Naive thymus-derived CD4-positive, alpha-beta T cell (primary cell): ENCODE results near the gene ZNF618. TPM values are rescaled to one million over a fixed set of nuclear protein-coding genes. Genes with fewer than 3 reads are reported as not detected.

Experiments used
- ATAC-seq: fragments of 150-1000 bp; cut with Tn5 transposase; 2 replicates; pipeline ENCODE4 v1.10.0; 2021; ENCODE audit warnings: mild to moderate bottlenecking, moderate library complexity
- CTCF ChIA-PET: fragments of 350-600 bp; sonication (Branson Sonifier 250); formaldehyde crosslinking; loops from one replicate; lab custom pipeline; 2021; ENCODE audit warnings: antibody characterized with exemption; lab: Charles Lee
- POLR2A ChIA-PET: fragments of 350-600 bp; sonication (Branson Sonifier 250); formaldehyde crosslinking; loops from one replicate; lab custom pipeline; 2021; ENCODE audit warnings: antibody characterized with exemption, inconsistent platforms; lab: Charles Lee
- DNase-seq, 9 donors: peaks; one replicate each; pipeline versions ENCODE4 v3.0.0 to v3.0.0-alpha.2; 2020 to 2022; ENCODE audit warnings: mixed read lengths in 1 of 9
- H3K27ac ChIP-seq: one replicate; pipeline ENCODE4 v1.7.0; 2013; ENCODE audit warnings: mild to moderate bottlenecking, low read depth, low read length, moderate library complexity
- H3K27me3 ChIP-seq, 2 donors: one replicate each; pipeline ENCODE4 v1.7.0; 2013; ENCODE audit warnings: low read length in 2 of 2, mild to moderate bottlenecking in 2 of 2, moderate library complexity in 2 of 2; ENCODE audit not compliant: control insufficient read depth in 2 of 2, insufficient read depth in 2 of 2
- H3K36me3 ChIP-seq, 3 experiments: 1 replicate in 2 of 3; 2 replicates in 1 of 3; pipeline ENCODE4 v1.7.0; 2013; ENCODE audit warnings: low read length in 3 of 3, mild to moderate bottlenecking in 3 of 3, moderate library complexity in 1 of 3; ENCODE audit not compliant: insufficient read depth in 3 of 3, control insufficient read depth in 2 of 3
- H3K4me1 ChIP-seq, 2 donors: one replicate each; pipeline ENCODE4 v1.7.0; 2013; ENCODE audit warnings: low read length in 2 of 2, mild to moderate bottlenecking in 2 of 2, moderate library complexity in 1 of 2; ENCODE audit not compliant: control insufficient read depth in 2 of 2, insufficient read depth in 2 of 2
- H3K4me3 ChIP-seq: 2 replicates; pipeline ENCODE4 v1.7.0; 2013; ENCODE audit warnings: mild to moderate bottlenecking, low read length
- H3K9me3 ChIP-seq, 3 experiments: 1 replicate in 2 of 3; 2 replicates in 1 of 3; pipeline ENCODE4 v1.7.0; 2013; ENCODE audit warnings: low read length in 3 of 3; ENCODE audit not compliant: control insufficient read depth in 2 of 3
- H3K27ac Mint-ChIP-seq, 9 donors: one replicate each; pipeline ENCODE4 v1.8.0; 2020 to 2022; ENCODE audit warnings: mixed read lengths in 9 of 9, mild to moderate bottlenecking in 8 of 9, moderate library complexity in 5 of 9, inconsistent platforms in 2 of 9
- H3K27me3 Mint-ChIP-seq, 5 donors: one replicate each; pipeline ENCODE4 v1.8.0; 2021 to 2022; ENCODE audit warnings: mixed read lengths in 5 of 5, mild to moderate bottlenecking in 1 of 5
- H3K36me3 Mint-ChIP-seq, 5 donors: one replicate each; pipeline ENCODE4 v1.8.0; 2020 to 2022; ENCODE audit warnings: mixed read lengths in 5 of 5, mild to moderate bottlenecking in 3 of 5, inconsistent platforms in 1 of 5
- H3K4me1 Mint-ChIP-seq, 7 donors: one replicate each; pipeline ENCODE4 v1.8.0; 2020 to 2022; ENCODE audit warnings: mixed read lengths in 7 of 7, mild to moderate bottlenecking in 3 of 7, inconsistent platforms in 1 of 7
- H3K4me3 Mint-ChIP-seq, 10 donors: one replicate each; pipeline ENCODE4 v1.8.0; 2020 to 2022; ENCODE audit warnings: mild to moderate bottlenecking in 10 of 10, mixed read lengths in 10 of 10, moderate library complexity in 6 of 10, inconsistent platforms in 2 of 10
- H3K9me3 Mint-ChIP-seq, 11 donors: one replicate each; pipeline ENCODE4 v1.8.0; 2020 to 2022; ENCODE audit warnings: mixed read lengths in 11 of 11, mild to moderate bottlenecking in 4 of 11, inconsistent platforms in 1 of 11, moderate library complexity in 1 of 11
- intact Hi-C, 2 donors: fragments of 100-400 bp; cut with micrococcal nuclease; formaldehyde crosslinking; loops; one replicate each; pipeline ENCODE4 v1.15.1; 2023
- polyA plus RNA-seq, 2 donors: library from polyadenylated mRNA; unstranded; fragments of 300-500 nt; fragmentation: Illumina TruSeq; gene quantifications; one replicate each; pipeline ENCODE4 v1.2.3, GENCODE V29; 2021
- total RNA-seq, 6 experiments: library from RNA in 5 of 6; stranded (reverse) in 5 of 6; gene quantifications; 1 replicate in 5 of 6; 2 replicates in 1 of 6; pipeline ENCODE4 v1.2.3 and lab custom pipeline; 2021 to 2026

ZNF618 gene
- total and polyA plus RNA-seq, 7 experiments from 2014 or later: 0.17 to 3.3 (median 1.1) TPM

GRCh38 chr9:114058688-114059046, 182.6 kb downstream of the ZNF618 start:
- ATAC-seq (no peak), DNase-seq (no peak)
- Histone ChIP-seq H3K27ac (no peak overlapping the region), H3K4me1 (no peaks in the 10 kb centered on the region), H3K9me3 (no peaks in the 10 kb centered on the region), H3K27me3 (peaks cover 0 to 3% of the 10 kb centered on the region in 2 donors), H3K36me3 (no peaks in the 10 kb centered on the region), H3K4me3 (no peak overlapping the region)
- Mint-ChIP-seq H3K36me3 (no peaks in the 10 kb centered on the region), H3K4me3 (no peak overlapping the region), H3K27ac (no peak overlapping the region), H3K4me1 (no peaks in the 10 kb centered on the region), H3K27me3 (peaks cover 7 to 29% (median 11%) of the 10 kb centered on the region in 5 donors), H3K9me3 (peaks cover 0 to 4% (median 0%) of the 10 kb centered on the region in 11 donors)
- POLR2A ChIA-PET: no interaction called here
- CTCF ChIA-PET: no interaction called here
- intact Hi-C loops: no loop called here

GRCh38 chr9:114059047-114059803, 183.1 kb downstream of the ZNF618 start:
- Mint-ChIP-seq H3K36me3 (no peaks in the 10 kb centered on the region), H3K9me3 (peaks cover 0 to 4% (median 0%) of the 10 kb centered on the region in 11 donors), H3K27ac (no peak overlapping the region), H3K27me3 (peaks cover 7 to 32% (median 14%) of the 10 kb centered on the region in 5 donors), H3K4me3 (no peak overlapping the region), H3K4me1 (no peaks in the 10 kb centered on the region)
- no peak overlapping the region for H3K27ac ChIP-seq
- no peaks in the 10 kb centered on the region for H3K4me1 ChIP-seq
- ATAC-seq (no peak), DNase-seq (no peak)
- H3K9me3 ChIP-seq: no peaks in the 10 kb centered on the region
- H3K27me3 ChIP-seq: peaks cover 0 to 3% of the 10 kb centered on the region in 2 donors
- intact Hi-C loops: no loop called here
- POLR2A ChIA-PET: no interaction called here
- CTCF ChIA-PET: no interaction called here
- no peaks in the 10 kb centered on the region for H3K36me3 ChIP-seq
- no peak overlapping the region for H3K4me3 ChIP-seq

- Mint-ChIP-seq H3K27me3 (peaks cover 7 to 32% (median 14%) of the 10 kb centered on the region in 5 donors), H3K9me3 (peaks cover 0 to 4% (median 0%) of the 10 kb centered on the region in 11 donors), H3K27ac (no peak overlapping the region), H3K36me3 (no peaks in the 10 kb centered on the region), H3K4me3 (no peak overlapping the region), H3K4me1 (no peaks in the 10 kb centered on the region)
- CTCF ChIA-PET: no interaction called here
- ATAC-seq (no peak), DNase-seq (no peak)
- Histone ChIP-seq H3K27me3 (peaks cover 0 to 3% of the 10 kb centered on the region in 2 donors), H3K4me1 (no peaks in the 10 kb centered on the region), H3K27ac (no peak overlapping the region), H3K36me3 (no peaks in the 10 kb centered on the region), H3K9me3 (no peaks in the 10 kb centered on the region), H3K4me3 (no peak overlapping the region)
- intact Hi-C loops: no loop called here
- POLR2A ChIA-PET: no interaction called here
Measured at GRCh38 chr9:114060070-114060469, 184.0 kb downstream of the ZNF618 start.

GRCh38 chr9:114060711-114061110, 184.6 kb downstream of the ZNF618 start:
- Histone ChIP-seq H3K4me3 (no peak overlapping the region), H3K4me1 (no peaks in the 10 kb centered on the region), H3K27ac (no peak overlapping the region), H3K27me3 (peaks cover 0 to 3% of the 10 kb centered on the region in 2 donors), H3K9me3 (no peaks in the 10 kb centered on the region), H3K36me3 (no peaks in the 10 kb centered on the region)
- Mint-ChIP-seq H3K27ac (no peak overlapping the region), H3K36me3 (no peaks in the 10 kb centered on the region), H3K27me3 (peaks cover 7 to 32% (median 21%) of the 10 kb centered on the region in 5 donors), H3K4me3 (no peak overlapping the region), H3K9me3 (peaks cover 0 to 4% (median 0%) of the 10 kb centered on the region in 11 donors), H3K4me1 (no peaks in the 10 kb centered on the region)
- intact Hi-C loops: no loop called here
- ATAC-seq (no peak), DNase-seq (no peak)
- ChIA-PET CTCF (no interaction called here), POLR2A (no interaction called here)

- Histone ChIP-seq H3K9me3 (no peaks in the 10 kb centered on the region), H3K4me3 (no peak overlapping the region), H3K36me3 (no peaks in the 10 kb centered on the region), H3K4me1 (no peaks in the 10 kb centered on the region), H3K27ac (no peak overlapping the region), H3K27me3 (peaks cover 0 to 3% of the 10 kb centered on the region in 2 donors)
- no peak for ATAC-seq
- Mint-ChIP-seq H3K36me3 (no peaks in the 10 kb centered on the region), H3K9me3 (peaks cover 0 to 4% (median 0%) of the 10 kb centered on the region in 11 donors), H3K27ac (no peak overlapping the region), H3K4me1 (no peaks in the 10 kb centered on the region), H3K27me3 (peaks cover 7 to 32% (median 22%) of the 10 kb centered on the region in 5 donors), H3K4me3 (no peak overlapping the region)
- POLR2A ChIA-PET: no interaction called here
- DNase-seq: no peak
- intact Hi-C loops: no loop called here
- CTCF ChIA-PET: no interaction called here
Measured at GRCh38 chr9:114061292-114061691, 185.2 kb downstream of the ZNF618 start.

- H3K27me3 Mint-ChIP-seq: peaks cover 7 to 32% (median 22%) of the 10 kb centered on the region in 5 donors
- intact Hi-C loops: no loop called here
- H3K27ac Mint-ChIP-seq: no peak overlapping the region
- no peaks in the 10 kb centered on the region for H3K36me3 ChIP-seq
- H3K9me3 Mint-ChIP-seq: peaks cover 0 to 4% (median 0%) of the 10 kb centered on the region in 11 donors
- no peak overlapping the region for H3K4me3 Mint-ChIP-seq
- no peaks in the 10 kb centered on the region for H3K4me1 Mint-ChIP-seq
- no peaks in the 10 kb centered on the region for H3K36me3 Mint-ChIP-seq
- no peaks in the 10 kb centered on the region for H3K9me3 ChIP-seq
- H3K4me1 ChIP-seq: no peaks in the 10 kb centered on the region
- no peak overlapping the region for H3K27ac ChIP-seq
- H3K27me3 ChIP-seq: peaks cover 0 to 3% of the 10 kb centered on the region in 2 donors
- ATAC-seq: peak; percentile 38
- H3K4me3 ChIP-seq: no peak overlapping the region
- CTCF ChIA-PET: no interaction called here
- peak in 1 of 9 donors; percentile 1 for DNase-seq
- POLR2A ChIA-PET: no interaction called here
Measured at GRCh38 chr9:114061830-114062474, 185.8 kb downstream of the ZNF618 start.
